Measurements from ENCODE around the gene TMCO4.

The TMCO4 gene

DNA sequence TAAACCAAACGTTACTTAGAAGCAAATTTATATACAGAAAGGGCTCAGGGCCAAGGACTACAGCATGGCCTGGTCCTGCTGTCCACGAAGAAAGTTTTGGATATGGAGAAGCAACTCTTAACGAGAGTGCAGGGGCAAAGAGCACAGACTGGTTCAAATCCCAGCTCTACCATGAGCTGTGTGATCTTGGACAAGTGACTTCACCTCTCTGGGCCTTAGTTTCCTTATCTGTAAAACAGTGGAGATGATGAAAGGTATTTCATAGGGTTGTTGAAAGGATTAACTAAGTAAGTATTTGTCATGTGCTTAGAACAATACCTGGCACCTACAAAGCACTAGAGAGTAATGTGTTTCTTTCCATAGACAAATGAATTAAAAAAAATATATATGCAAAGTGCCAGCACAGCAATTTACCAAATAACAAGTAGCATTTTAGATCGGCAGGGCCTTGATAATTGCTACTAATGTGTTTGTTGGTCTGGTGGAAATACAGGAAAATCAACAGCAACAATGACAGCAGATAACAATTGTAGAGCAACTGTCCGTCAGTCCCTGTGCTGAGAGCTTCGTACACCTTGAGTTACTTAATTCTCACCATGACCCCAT lies 25.4 kb downstream of the TMCO4 start:
- Histone ChIP-seq H3K4me1 (ENCODE audit: insufficient read depth, low read length, severe bottlenecking) (no peaks in the 10 kb centered on the region), H3K4me3 (ENCODE audit: low read depth, low read length, poor library complexity, severe bottlenecking) (no peak overlapping the region), H3K9ac (ENCODE audit: low read length) (no peak overlapping the region), H2AFZ (ENCODE audit: low read length) (no peak overlapping the region), H3K9me3 (ENCODE audit: low read length) (no peaks in the 10 kb centered on the region), H3K36me3 (ENCODE audit: insufficient read depth, low read length) (peaks cover 7% of the 10 kb centered on the region; the same call in 1 of the 2 replicates), H3K9me2 (ENCODE audit: low read depth, low read length) (no peaks in the 10 kb centered on the region), H3K4me2 (ENCODE audit: low read length) (no peak overlapping the region), H3K27ac (ENCODE audit: low read depth, low read length, poor library complexity, severe bottlenecking) (no peak overlapping the region), H3K27me3 (ENCODE audit: insufficient read depth, low read length) (no peaks in the 10 kb centered on the region), H3F3A (ENCODE audit: insufficient read depth, low read length) (no peaks in the 10 kb centered on the region), H4K20me1 (ENCODE audit: insufficient read depth, low read length) (no peaks in the 10 kb centered on the region), H3K79me2 (ENCODE audit: insufficient read depth, low read length) (no peaks in the 10 kb centered on the region)
- TF ChIP-seq EZH2 (IDR thresholded peaks at IDR 0.05; ENCODE audit: borderline replicate concordance, low read length), result no peak
- TF ChIP-seq, protein P1, sequence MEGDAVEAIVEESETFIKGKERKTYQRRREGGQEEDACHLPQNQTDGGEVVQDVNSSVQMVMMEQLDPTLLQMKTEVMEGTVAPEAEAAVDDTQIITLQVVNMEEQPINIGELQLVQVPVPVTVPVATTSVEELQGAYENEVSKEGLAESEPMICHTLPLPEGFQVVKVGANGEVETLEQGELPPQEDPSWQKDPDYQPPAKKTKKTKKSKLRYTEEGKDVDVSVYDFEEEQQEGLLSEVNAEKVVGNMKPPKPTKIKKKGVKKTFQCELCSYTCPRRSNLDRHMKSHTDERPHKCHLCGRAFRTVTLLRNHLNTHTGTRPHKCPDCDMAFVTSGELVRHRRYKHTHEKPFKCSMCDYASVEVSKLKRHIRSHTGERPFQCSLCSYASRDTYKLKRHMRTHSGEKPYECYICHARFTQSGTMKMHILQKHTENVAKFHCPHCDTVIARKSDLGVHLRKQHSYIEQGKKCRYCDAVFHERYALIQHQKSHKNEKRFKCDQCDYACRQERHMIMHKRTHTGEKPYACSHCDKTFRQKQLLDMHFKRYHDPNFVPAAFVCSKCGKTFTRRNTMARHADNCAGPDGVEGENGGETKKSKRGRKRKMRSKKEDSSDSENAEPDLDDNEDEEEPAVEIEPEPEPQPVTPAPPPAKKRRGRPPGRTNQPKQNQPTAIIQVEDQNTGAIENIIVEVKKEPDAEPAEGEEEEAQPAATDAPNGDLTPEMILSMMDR (IDR thresholded peaks at IDR 0.05; ENCODE audit: low read length), result no peak

DNA sequence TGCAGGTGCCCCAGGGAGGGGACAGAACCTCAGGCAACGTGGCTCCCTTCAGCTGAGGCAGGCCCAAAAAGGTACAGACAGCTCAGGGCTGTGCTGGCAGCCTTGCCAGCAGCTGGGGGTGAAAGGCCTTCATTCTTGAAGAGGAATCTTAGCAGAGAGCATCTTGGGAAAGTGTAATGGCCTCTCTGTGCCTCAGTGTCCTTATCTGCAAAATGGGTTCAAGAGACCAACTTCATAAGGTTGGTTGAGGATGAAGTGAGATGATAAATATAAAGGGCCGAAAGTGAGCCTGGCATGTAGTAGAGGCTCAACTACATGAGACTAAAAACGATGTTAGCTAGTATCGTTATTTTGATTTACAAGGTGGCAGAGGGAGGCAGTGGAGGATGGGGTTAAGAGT lies 26.2 kb downstream of the TMCO4 start:
- Histone ChIP-seq H3K9me2 (ENCODE audit: low read depth, low read length) (no peaks in the 10 kb centered on the region), H3K27ac (ENCODE audit: low read depth, low read length, poor library complexity, severe bottlenecking) (no peak overlapping the region), H3F3A (ENCODE audit: insufficient read depth, low read length) (no peaks in the 10 kb centered on the region), H3K27me3 (ENCODE audit: insufficient read depth, low read length) (no peaks in the 10 kb centered on the region), H3K9ac (ENCODE audit: low read length) (no peak overlapping the region), H3K9me3 (ENCODE audit: low read length) (no peaks in the 10 kb centered on the region), H4K20me1 (ENCODE audit: insufficient read depth, low read length) (no peaks in the 10 kb centered on the region), H3K79me2 (ENCODE audit: insufficient read depth, low read length) (no peaks in the 10 kb centered on the region), H3K4me2 (ENCODE audit: low read length) (no peak overlapping the region), H3K4me3 (ENCODE audit: low read depth, low read length, poor library complexity, severe bottlenecking) (no peak overlapping the region), H3K4me1 (ENCODE audit: insufficient read depth, low read length, severe bottlenecking) (no peaks in the 10 kb centered on the region), H3K36me3 (ENCODE audit: insufficient read depth, low read length) (peaks cover 2% of the 10 kb centered on the region; the same call in 1 of the 2 replicates), H2AFZ (ENCODE audit: low read length) (no peak overlapping the region)
- no peak for TF ChIP-seq EZH2 (IDR thresholded peaks at IDR 0.05; ENCODE audit: borderline replicate concordance, low read length)
- TF ChIP-seq, protein P1 (IDR thresholded peaks at IDR 0.05; ENCODE audit: low read length), result no peak

DNA sequence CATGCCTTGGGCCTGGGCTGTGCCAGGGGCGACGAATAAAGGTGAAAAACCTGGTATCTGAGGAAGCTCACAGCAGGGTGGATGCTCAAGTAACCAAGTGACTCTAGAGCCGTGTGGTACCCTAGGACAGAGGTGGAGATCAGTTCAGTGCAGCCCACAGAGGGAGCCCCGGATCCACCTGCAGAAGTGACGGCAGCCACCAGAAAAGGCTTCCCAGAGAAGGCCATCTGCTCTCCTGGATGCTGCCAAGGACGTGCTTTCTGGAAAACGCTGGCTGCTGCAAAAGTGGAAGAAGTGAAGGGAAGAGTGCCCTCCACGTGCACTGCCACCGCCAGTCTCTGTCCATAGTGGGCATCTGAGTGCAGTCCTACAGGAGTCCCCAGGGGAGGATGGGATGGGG lies 27.7 kb downstream of the TMCO4 start:
- Histone ChIP-seq H3K27ac (ENCODE audit: low read depth, low read length, poor library complexity, severe bottlenecking) (no peak overlapping the region), H3K9ac (ENCODE audit: low read length) (no peak overlapping the region), H3K79me2 (ENCODE audit: insufficient read depth, low read length) (no peaks in the 10 kb centered on the region), H3K4me1 (ENCODE audit: insufficient read depth, low read length, severe bottlenecking) (no peaks in the 10 kb centered on the region), H3K36me3 (ENCODE audit: insufficient read depth, low read length) (no peaks in the 10 kb centered on the region), H2AFZ (ENCODE audit: low read length) (no peak overlapping the region), H4K20me1 (ENCODE audit: insufficient read depth, low read length) (no peaks in the 10 kb centered on the region), H3K4me2 (ENCODE audit: low read length) (no peak overlapping the region), H3K9me3 (ENCODE audit: low read length) (no peaks in the 10 kb centered on the region), H3K4me3 (ENCODE audit: low read depth, low read length, poor library complexity, severe bottlenecking) (no peak overlapping the region), H3F3A (ENCODE audit: insufficient read depth, low read length) (no peaks in the 10 kb centered on the region), H3K27me3 (ENCODE audit: insufficient read depth, low read length) (no peaks in the 10 kb centered on the region), H3K9me2 (ENCODE audit: low read depth, low read length) (no peaks in the 10 kb centered on the region)
- TF ChIP-seq, protein P1 (IDR thresholded peaks at IDR 0.05; ENCODE audit: low read length), result no peak
- no peak for TF ChIP-seq EZH2 (IDR thresholded peaks at IDR 0.05; ENCODE audit: borderline replicate concordance, low read length)
